Muscle layer of colon (tissue), 2 donors: ENCODE data around the gene KRTAP5-1.
"Not testable (repeated sequence)": the region's sequence is repeated elsewhere in the genome, so short reads cannot be mapped to it uniquely, and the experiment has no call there.

Source experiments
- H3K27ac ChIP-seq: one replicate; pipeline ENCODE4 v1.7.0; 2013; ENCODE audit warnings: low read depth, mild to moderate bottlenecking, low read length, moderate library complexity
- H3K27me3 ChIP-seq, 2 donors: one replicate each; pipeline ENCODE4 v1.7.0; 2013; ENCODE audit warnings: low read length in 2 of 2, mild to moderate bottlenecking in 2 of 2; ENCODE audit not compliant: insufficient read depth in 2 of 2, control insufficient read depth in 1 of 2
- H3K36me3 ChIP-seq: one replicate; pipeline ENCODE4 v1.7.0; 2013; ENCODE audit warnings: mild to moderate bottlenecking, low read length; ENCODE audit not compliant: insufficient read depth
- H3K4me1 ChIP-seq: one replicate; pipeline ENCODE4 v1.7.0; 2013; ENCODE audit warnings: mild to moderate bottlenecking, low read length; ENCODE audit not compliant: insufficient read depth
- H3K4me3 ChIP-seq, 2 donors: one replicate each; pipeline ENCODE4 v1.7.0; 2013; ENCODE audit warnings: low read length in 2 of 2, low read depth in 1 of 2, mild to moderate bottlenecking in 1 of 2, moderate library complexity in 1 of 2
- H3K9ac ChIP-seq: one replicate; pipeline ENCODE4 v1.7.0; 2013; ENCODE audit warnings: low read length
- H3K9me3 ChIP-seq: one replicate; pipeline ENCODE4 v1.7.0; 2013; ENCODE audit warnings: mild to moderate bottlenecking, low read length
- donor health status: abdominal sarcoma.
- donor health status: Adenocarcinoma of cecum.

Gene KRTAP5-1

GRCh38 chr11:1581976-1582375, 3.1 kb downstream of the KRTAP5-1 start:
- Histone ChIP-seq H3K4me3 (no peak overlapping the region), H3K27me3 (no peaks in the 10 kb centered on the region), H3K4me1 (no peaks in the 10 kb centered on the region), H3K36me3 (no peaks in the 10 kb centered on the region), H3K9me3 (no peaks in the 10 kb centered on the region), H3K27ac (no peak overlapping the region), H3K9ac (no peak overlapping the region)

GRCh38 chr11:1576825-1577224, 8.3 kb downstream of the KRTAP5-1 start:
- H3K27me3 ChIP-seq, result no peaks in the 10 kb centered on the region

GRCh38 chr11:1575756-1576155, 9.3 kb downstream of the KRTAP5-1 start:
- H3K4me3 ChIP-seq, H3K27ac ChIP-seq, H3K27me3 ChIP-seq, H3K36me3 ChIP-seq, H3K9me3 ChIP-seq, H3K9ac ChIP-seq: not testable (repeated sequence)
- peaks cover 14% of the 10 kb centered on the region for H3K4me1 ChIP-seq

More at GRCh38 chr11:1576825-1577224, 8.3 kb downstream of the KRTAP5-1 start:
- Histone ChIP-seq H3K4me1 (peaks cover 10% of the 10 kb centered on the region), H3K9me3 (no peaks in the 10 kb centered on the region), H3K9ac (no peak overlapping the region), H3K4me3 (no peak overlapping the region), H3K36me3 (no peaks in the 10 kb centered on the region), H3K27ac (no peak overlapping the region)

GRCh38 chr11:1574933-1575242, 10.2 kb downstream of the KRTAP5-1 start:
- Histone ChIP-seq H3K4me1 (peaks cover 21% of the 10 kb centered on the region), H3K27ac (no peak overlapping the region), H3K27me3 (no peaks in the 10 kb centered on the region), H3K9me3 (no peaks in the 10 kb centered on the region), H3K9ac (no peak overlapping the region), H3K36me3 (no peaks in the 10 kb centered on the region), H3K4me3 (no peak overlapping the region)

- peaks cover 21% of the 10 kb centered on the region for H3K4me1 ChIP-seq
- peak overlapping the region; percentile 21 for H3K9ac ChIP-seq
- H3K27ac ChIP-seq, result peak overlapping the region; percentile 1
- peak overlapping the region in 1 of 2 donors; percentile 44 for H3K4me3 ChIP-seq
- no peaks in the 10 kb centered on the region for H3K36me3 ChIP-seq
- no peaks in the 10 kb centered on the region for H3K27me3 ChIP-seq
- no peaks in the 10 kb centered on the region for H3K9me3 ChIP-seq
Observed at GRCh38 chr11:1574238-1574932, 10.7 kb downstream of the KRTAP5-1 start.

- H3K9me3 ChIP-seq, result no peaks in the 10 kb centered on the region
- peak overlapping the region; percentile 1 for H3K27ac ChIP-seq
- H3K27me3 ChIP-seq, result no peaks in the 10 kb centered on the region
- H3K4me3 ChIP-seq, result no peak overlapping the region
- peaks cover 21% of the 10 kb centered on the region for H3K4me1 ChIP-seq
- peak overlapping the region; percentile 21 for H3K9ac ChIP-seq
- no peaks in the 10 kb centered on the region for H3K36me3 ChIP-seq
Observed at GRCh38 chr11:1573903-1574237, 11.2 kb downstream of the KRTAP5-1 start.

GRCh38 chr11:1573077-1573902, 11.8 kb downstream of the KRTAP5-1 start:
- H3K27me3 ChIP-seq, result no peaks in the 10 kb centered on the region
- peak overlapping the region; percentile 34 for H3K27ac ChIP-seq
- peak overlapping the region in 1 of 2 donors; percentile 41 for H3K4me3 ChIP-seq
- H3K9ac ChIP-seq, result peak overlapping the region; percentile 21
- H3K4me1 ChIP-seq, result peaks cover 21% of the 10 kb centered on the region
- H3K36me3 ChIP-seq, result no peaks in the 10 kb centered on the region
- no peaks in the 10 kb centered on the region for H3K9me3 ChIP-seq

GRCh38 chr11:1572197-1573076, 12.6 kb downstream of the KRTAP5-1 start, which contains the start of gene DUSP8:
Gene DUSP8, minus strand, starts transcription at chr11:1572271. Its CDS starts 6,445 bp downstream, at chr11:1565826.
- Histone ChIP-seq H3K4me1 (peaks cover 28% of the 10 kb centered on the region), H3K27me3 (no peaks in the 10 kb centered on the region)

GRCh38 chr11:1571760-1572196, 13.3 kb downstream of the KRTAP5-1 start:
- no peak overlapping the region for H3K9ac ChIP-seq
- no peaks in the 10 kb centered on the region for H3K27me3 ChIP-seq
- H3K27ac ChIP-seq, result no peak overlapping the region
- H3K4me1 ChIP-seq, result peaks cover 29% of the 10 kb centered on the region
- no peaks in the 10 kb centered on the region for H3K9me3 ChIP-seq
- peak overlapping the region in 1 of 2 donors; percentile 75 for H3K4me3 ChIP-seq
- H3K36me3 ChIP-seq, result no peaks in the 10 kb centered on the region

More at GRCh38 chr11:1572197-1573076, 12.6 kb downstream of the KRTAP5-1 start, which contains the start of gene DUSP8:
- peak within 1 kb of the TSS; percentile 53 for H3K9ac ChIP-seq
- no peaks in the 10 kb centered on the region for H3K36me3 ChIP-seq
- no peaks in the 10 kb centered on the region for H3K9me3 ChIP-seq
- peak within 1 kb of the TSS; percentile 93 for H3K27ac ChIP-seq
- H3K4me3 ChIP-seq, result peak within 1 kb of the TSS; percentile 45 to 75

- Histone ChIP-seq H3K36me3 (no peaks in the 10 kb centered on the region), H3K9ac (peak overlapping the region; percentile 53), H3K27ac (peak overlapping the region; percentile 93), H3K9me3 (no peaks in the 10 kb centered on the region), H3K27me3 (no peaks in the 10 kb centered on the region), H3K4me3 (peak overlapping the region; percentile 45 to 75), H3K4me1 (peaks cover 29% of the 10 kb centered on the region)
Observed at GRCh38 chr11:1570896-1571759, 14.0 kb downstream of the KRTAP5-1 start.
